ENCODE data around the gene JPH4. TPM values are rescaled to one million over a fixed set of nuclear protein-coding genes. Genes with fewer than 3 reads are reported as not detected.

The JPH4 gene
- polyA plus RNA-seq, 1 donor (not counting 4 experiments of a cell fraction or from before 2014, with no cell fraction given): 0.01 TPM

- Histone ChIP-seq H3K9ac (ENCODE audit: control insufficient read depth, extremely low read depth, insufficient read depth, low read length) (no peak overlapping the region), H3K4me2 (ENCODE audit: control insufficient read depth, extremely low read depth, insufficient read depth, low read depth, low read length) (no peak overlapping the region), H3K79me2 (ENCODE audit: control insufficient read depth, insufficient read depth, low read length) (no peaks in the 10 kb centered on the region), H2AFZ (ENCODE audit: control insufficient read depth, low read length) (no peak overlapping the region), H3K4me3 (ENCODE audit: control insufficient read depth in 2 of 3, extremely low read depth in 1 of 3, insufficient read depth in 2 of 3, low read depth in 1 of 3, low read length in 3 of 3) (no peak overlapping the region), H3K4me1 (ENCODE audit: control insufficient read depth, extremely low read depth, insufficient read depth, low read length) (no peaks in the 10 kb centered on the region), H3K9me1 (ENCODE audit: control insufficient read depth, extremely low read depth, insufficient read depth, low read length) (no peaks in the 10 kb centered on the region), H3K36me3 (ENCODE audit: control insufficient read depth in 2 of 2, extremely low read depth in 1 of 2, insufficient read depth in 2 of 2, low read length in 2 of 2) (peaks cover 0 to under 1% of the 10 kb centered on the region in 2 experiments), H3K9me3 (ENCODE audit: control insufficient read depth, low read depth, low read length) (no peaks in the 10 kb centered on the region), H4K20me1 (ENCODE audit: control insufficient read depth, extremely low read depth, insufficient read depth, low read length) (no peaks in the 10 kb centered on the region), H3K27ac (ENCODE audit: control insufficient read depth, insufficient read depth, low read length) (no peak overlapping the region), H3K27me3 (ENCODE audit: control insufficient read depth, extremely low read depth, insufficient read depth, low read length) (no peaks in the 10 kb centered on the region)
- dilution Hi-C loops (cut with MboI; ENCODE audit: extremely low pct_ligation_motif_present, low sequenced_read_pairs): no loop called here
- DNase-seq (ENCODE audit: low read depth, low spot score) (no peak), FAIRE-seq (no peak)
- TF ChIP-seq CTCF (optimal IDR thresholded peaks at IDR 0.05 in 1 of 3, IDR thresholded peaks at IDR 0.05 in 1 of 3, conservative IDR thresholded peaks at IDR 0.05 in 1 of 3; ENCODE audit: extremely low read depth in 1 of 3, insufficient read depth in 2 of 3, low read length in 3 of 3): no peak
- TF ChIP-seq EZH2 (IDR thresholded peaks at IDR 0.05; ENCODE audit: low read length): no peak
Observed at GRCh38 chr14:23532658-23533057, 45.9 kb downstream of the JPH4 start.

GRCh38 chr14:23531391-23531790 is 47.2 kb downstream of the JPH4 start:
- Histone ChIP-seq H3K9me3 (ENCODE audit: control insufficient read depth, low read depth, low read length) (no peaks in the 10 kb centered on the region), H3K9me1 (ENCODE audit: control insufficient read depth, extremely low read depth, insufficient read depth, low read length) (no peaks in the 10 kb centered on the region), H3K27ac (ENCODE audit: control insufficient read depth, insufficient read depth, low read length) (no peak overlapping the region), H3K79me2 (ENCODE audit: control insufficient read depth, insufficient read depth, low read length) (no peaks in the 10 kb centered on the region), H2AFZ (ENCODE audit: control insufficient read depth, low read length) (no peak overlapping the region), H3K4me1 (ENCODE audit: control insufficient read depth, extremely low read depth, insufficient read depth, low read length) (no peaks in the 10 kb centered on the region), H3K36me3 (ENCODE audit: control insufficient read depth in 2 of 2, extremely low read depth in 1 of 2, insufficient read depth in 2 of 2, low read length in 2 of 2) (peaks cover 0 to 1% of the 10 kb centered on the region in 2 experiments), H3K4me3 (ENCODE audit: control insufficient read depth in 2 of 3, extremely low read depth in 1 of 3, insufficient read depth in 2 of 3, low read depth in 1 of 3, low read length in 3 of 3) (no peak overlapping the region), H3K27me3 (ENCODE audit: control insufficient read depth, extremely low read depth, insufficient read depth, low read length) (no peaks in the 10 kb centered on the region), H4K20me1 (ENCODE audit: control insufficient read depth, extremely low read depth, insufficient read depth, low read length) (no peaks in the 10 kb centered on the region), H3K9ac (ENCODE audit: control insufficient read depth, extremely low read depth, insufficient read depth, low read length) (no peak overlapping the region), H3K4me2 (ENCODE audit: control insufficient read depth, extremely low read depth, insufficient read depth, low read depth, low read length) (no peak overlapping the region)
- dilution Hi-C loops (cut with MboI; ENCODE audit: extremely low pct_ligation_motif_present, low sequenced_read_pairs): no loop called here
- DNase-seq (ENCODE audit: low read depth, low spot score) (no peak), FAIRE-seq (no peak)
- no peak for TF ChIP-seq EZH2 (IDR thresholded peaks at IDR 0.05; ENCODE audit: low read length)
- no peak for TF ChIP-seq CTCF (optimal IDR thresholded peaks at IDR 0.05 in 1 of 3, IDR thresholded peaks at IDR 0.05 in 1 of 3, conservative IDR thresholded peaks at IDR 0.05 in 1 of 3; ENCODE audit: extremely low read depth in 1 of 3, insufficient read depth in 2 of 3, low read length in 3 of 3)

All from keratinocyte (primary cell).